ENCODE data around the gene CHST6.
"Not testable (repeated sequence)": the region's sequence is repeated elsewhere in the genome, so short reads cannot be mapped to it uniquely, and the experiment has no call there.

CHST6 gene

GRCh38 chr16:75475420-75475847 lies 19.8 kb downstream of the CHST6 start:
- DNase-seq (ENCODE audit: low spot score), result no peak

- no peak for DNase-seq (ENCODE audit: low spot score)
Measured at GRCh38 chr16:75472908-75473877, 22.0 kb downstream of the CHST6 start.

GRCh38 chr16:75471723-75472633 lies 23.3 kb downstream of the CHST6 start:
- peak; percentile 85 for DNase-seq (ENCODE audit: low spot score)

- no peak for DNase-seq (ENCODE audit: low spot score)
Measured at GRCh38 chr16:75466760-75467159, 28.5 kb downstream of the CHST6 start.

- DNase-seq (ENCODE audit: low spot score), result peak; percentile 98
Measured at GRCh38 chr16:75464122-75464918, 30.9 kb downstream of the CHST6 start, which contains the start of gene TMEM170A. Gene TMEM170A (minus strand): TSS chr16:75464689. CDS start chr16:75464600, 89 bp downstream.

- DNase-seq (ENCODE audit: low spot score), result peak; percentile 42
Measured at GRCh38 chr16:75463389-75464121, 31.7 kb downstream of the CHST6 start.

GRCh38 chr16:75462806-75463205 lies 32.4 kb downstream of the CHST6 start:
- no peak for DNase-seq (ENCODE audit: low spot score)

- no peak for DNase-seq (ENCODE audit: low spot score)
Measured at GRCh38 chr16:75461575-75461974, 33.7 kb downstream of the CHST6 start.

GRCh38 chr16:75460446-75460845 lies 34.8 kb downstream of the CHST6 start:
- no peak for DNase-seq (ENCODE audit: low spot score)

GRCh38 chr16:75459691-75460090 lies 35.5 kb downstream of the CHST6 start:
- no peak for DNase-seq (ENCODE audit: low spot score)

- DNase-seq (ENCODE audit: low spot score), result no peak
Measured at GRCh38 chr16:75458439-75458838, 36.8 kb downstream of the CHST6 start.

GRCh38 chr16:75458029-75458428 lies 37.2 kb downstream of the CHST6 start:
- DNase-seq (ENCODE audit: low spot score), result no peak

- DNase-seq (ENCODE audit: low spot score), result no peak
Measured at GRCh38 chr16:75457485-75458021, 37.7 kb downstream of the CHST6 start.

- no peak for DNase-seq (ENCODE audit: low spot score)
Measured at GRCh38 chr16:75456971-75457370, 38.3 kb downstream of the CHST6 start.

GRCh38 chr16:75456486-75456885 lies 38.8 kb downstream of the CHST6 start:
- not testable (repeated sequence) for DNase-seq (ENCODE audit: low spot score)

GRCh38 chr16:75455677-75456076 lies 39.6 kb downstream of the CHST6 start:
- no peak for DNase-seq (ENCODE audit: low spot score)

- no peak for DNase-seq (ENCODE audit: low spot score)
Measured at GRCh38 chr16:75452464-75453190, 42.6 kb downstream of the CHST6 start.

GRCh38 chr16:75446416-75446815 lies 48.8 kb downstream of the CHST6 start:
- no peak for DNase-seq (ENCODE audit: low spot score)

GRCh38 chr16:75445298-75445697 lies 49.9 kb downstream of the CHST6 start:
- DNase-seq (ENCODE audit: low spot score), result no peak

- no peak for DNase-seq (ENCODE audit: low spot score)
Measured at GRCh38 chr16:75443298-75443697, 51.9 kb downstream of the CHST6 start.

Measured in globus pallidus (tissue), 1 donor.